A673 (cell line): ENCODE measurements around the gene ACER1. TPM values are rescaled to one million over a fixed set of nuclear protein-coding genes. Genes with fewer than 3 reads are reported as not detected.

ENCODE experiments used
- BruUV-seq: library from RNA; stranded (reverse); fragments of 400-500 nt; replicated peaks from 2 replicates; lab custom pipeline; 2021; lab: Mats Ljungman, UMichigan
- CTCF ChIA-PET: fragments of 300-600 bp; sonication (Branson Sonifier 250); formaldehyde crosslinking; loops from one replicate; lab custom pipeline; 2022; ENCODE audit warnings: antibody characterized with exemption; lab: Charles Lee
- POLR2A ChIA-PET: fragments of 300-600 bp; sonication (Branson Sonifier 250); formaldehyde crosslinking; loops from one replicate; lab custom pipeline; 2022; ENCODE audit warnings: antibody characterized with exemption; ENCODE audit not compliant: low non-redundant PET; lab: Charles Lee
- DNase-seq: peaks from one replicate; pipeline ENCODE4 v3.0.0-alpha.2; 2015; ENCODE audit warnings: low spot score
- H3K27ac ChIP-seq: fragments of 200-600 bp; sonication (generic); 2 replicates; pipeline ENCODE4 v1.5.1; 2016; ENCODE audit warnings: mixed run types, low read depth, mild to moderate bottlenecking, mixed read lengths, antibody characterized with exemption, low read length; ENCODE audit not compliant: poor library complexity, severe bottlenecking
- H3K27me3 ChIP-seq: fragments of 200-600 bp; sonication (generic); replicated peaks from 2 replicates; pipeline ENCODE4 v1.6.1; 2017; ENCODE audit warnings: mixed run types, low read depth, mild to moderate bottlenecking, mixed read lengths, antibody characterized with exemption, low read length; ENCODE audit not compliant: insufficient read depth, poor library complexity
- H3K36me3 ChIP-seq: fragments of 200-600 bp; sonication (generic); 2 replicates; pipeline ENCODE4 v1.6.1; 2016; ENCODE audit warnings: mixed run types, mild to moderate bottlenecking, mixed read lengths, antibody characterized with exemption, low read length; ENCODE audit not compliant: insufficient read depth, poor library complexity, severe bottlenecking
- H3K4me1 ChIP-seq: fragments of 200-600 bp; sonication (generic); 2 replicates; pipeline ENCODE4 v1.6.1; 2017; ENCODE audit warnings: mixed run types, mild to moderate bottlenecking, mixed read lengths, antibody characterized with exemption, low read length; ENCODE audit not compliant: insufficient read depth, poor library complexity, severe bottlenecking
- H3K4me3 ChIP-seq: fragments of 200-600 bp; sonication (generic); 2 replicates; pipeline ENCODE4 v1.5.1; 2016; ENCODE audit warnings: low read depth, mixed run types, mild to moderate bottlenecking, mixed read lengths, low read length; ENCODE audit not compliant: poor library complexity, severe bottlenecking
- H3K9me3 ChIP-seq: fragments of 200-600 bp; sonication (generic); 2 replicates; pipeline ENCODE4 v1.6.1; 2016; ENCODE audit warnings: mixed run types, low read depth, mild to moderate bottlenecking, mixed read lengths, antibody characterized with exemption, low read length; ENCODE audit not compliant: poor library complexity, severe bottlenecking
- CTCF ChIP-seq: fragments of 300-800, 200-600 bp; sonication (generic); conservative IDR thresholded peaks from 2 replicates; pipeline ENCODE4 v1.5.1; 2017; ENCODE audit warnings: low read depth, mild to moderate bottlenecking, antibody characterized with exemption, low read length, moderate library complexity, mixed read lengths
- EZH2 ChIP-seq: fragments of 200-600 bp; sonication (generic); IDR thresholded peaks from 2 replicates; pipeline ENCODE4 v1.6.1; 2017; ENCODE audit warnings: borderline replicate concordance, low read depth, mild to moderate bottlenecking, mixed read lengths, antibody characterized with exemption, low read length; ENCODE audit not compliant: poor library complexity, severe bottlenecking
- intact Hi-C: fragments of 100-400 bp; cut with micrococcal nuclease; formaldehyde crosslinking; loops from one replicate; pipeline ENCODE4 v1.10.0; 2022; ENCODE audit not compliant: unreplicated experiment
- total RNA-seq: library from RNA; stranded (reverse); gene quantifications from 2 replicates; pipeline ENCODE4 v1.2.3, GENCODE V29; 2021

Gene ACER1
- total RNA-seq, 1 experiment from 2014 or later, result not detected

GRCh38 chr19:6274756-6275155 lies 58.7 kb downstream of the ACER1 start:
- Histone ChIP-seq H3K4me3 (no peak overlapping the region), H3K27ac (no peak overlapping the region), H3K27me3 (no peaks in the 10 kb centered on the region), H3K36me3 (peaks cover 6% of the 10 kb centered on the region), H3K4me1 (peaks cover 12% of the 10 kb centered on the region), H3K9me3 (no peaks in the 10 kb centered on the region)
- DNase-seq, result no peak
- TF ChIP-seq CTCF, result no peak
- TF ChIP-seq EZH2, result no peak
- CTCF ChIA-PET, result no interaction called here
- no TSS peak for BruUV-seq
- POLR2A ChIA-PET, result no interaction called here
- intact Hi-C loops, result no loop called here

GRCh38 chr19:6273701-6274601 lies 59.5 kb downstream of the ACER1 start:
- intact Hi-C loops, result no loop called here
- Histone ChIP-seq H3K4me3 (no peak overlapping the region), H3K36me3 (peaks cover 7% of the 10 kb centered on the region), H3K27ac (no peak overlapping the region), H3K4me1 (peaks cover 12% of the 10 kb centered on the region), H3K9me3 (no peaks in the 10 kb centered on the region), H3K27me3 (no peaks in the 10 kb centered on the region)
- BruUV-seq, result no TSS peak
- DNase-seq, result no peak
- ChIA-PET CTCF (no interaction called here), POLR2A (no interaction called here)
- TF ChIP-seq EZH2 (no peak), CTCF (no peak)

- intact Hi-C loops, result no loop called here
- Histone ChIP-seq H3K4me1 (peaks cover 4% of the 10 kb centered on the region), H3K36me3 (peaks cover 7% of the 10 kb centered on the region), H3K9me3 (no peaks in the 10 kb centered on the region), H3K4me3 (no peak overlapping the region), H3K27me3 (no peaks in the 10 kb centered on the region), H3K27ac (no peak overlapping the region)
- DNase-seq, result no peak
- ChIA-PET POLR2A (no interaction called here), CTCF (no interaction called here)
- BruUV-seq, result no TSS peak
- TF ChIP-seq CTCF, result no peak
- no peak for TF ChIP-seq EZH2
Measured at GRCh38 chr19:6272913-6273600, 60.4 kb downstream of the ACER1 start.
